EL (cell line): ENCODE measurements around the gene DIP2C.
"Not testable (repeated sequence)": the region's sequence is repeated elsewhere in the genome, so short reads cannot be mapped to it uniquely, and the experiment has no call there.

Experiments used
- DNase-seq: peaks from one replicate; pipeline ENCODE4 v3.0.0-alpha.2; 2016

Gene DIP2C

GRCh38 chr10:474406-474805, 215.1 kb downstream of the DIP2C start:
- no peak for DNase-seq

- no peak for DNase-seq
Observed at GRCh38 chr10:472241-472910, 217.1 kb downstream of the DIP2C start.

GRCh38 chr10:470339-471003, 219.0 kb downstream of the DIP2C start:
- no peak for DNase-seq

- DNase-seq, result no peak
Observed at GRCh38 chr10:469947-470338, 219.5 kb downstream of the DIP2C start.

GRCh38 chr10:459743-460142, 229.7 kb downstream of the DIP2C start:
- no peak for DNase-seq

GRCh38 chr10:458421-458851, 231.0 kb downstream of the DIP2C start:
- no peak for DNase-seq

GRCh38 chr10:456486-456885, 233.0 kb downstream of the DIP2C start:
- no peak for DNase-seq

- DNase-seq, result peak; percentile 98
Observed at GRCh38 chr10:454860-455259, 234.6 kb downstream of the DIP2C start.

GRCh38 chr10:453647-454046, 235.8 kb downstream of the DIP2C start:
- no peak for DNase-seq

- no peak for DNase-seq
Observed at GRCh38 chr10:452512-453426, 236.7 kb downstream of the DIP2C start.

GRCh38 chr10:451856-452255, 237.6 kb downstream of the DIP2C start:
- no peak for DNase-seq

GRCh38 chr10:451021-451471, 238.4 kb downstream of the DIP2C start:
- DNase-seq, result no peak

- DNase-seq, result no peak
Observed at GRCh38 chr10:450463-450862, 239.0 kb downstream of the DIP2C start.

GRCh38 chr10:449331-449730, 240.1 kb downstream of the DIP2C start:
- not testable (repeated sequence) for DNase-seq

- DNase-seq, result no peak
Observed at GRCh38 chr10:443459-443858, 246.0 kb downstream of the DIP2C start.

GRCh38 chr10:442209-442608, 247.3 kb downstream of the DIP2C start:
- DNase-seq, result no peak

- no peak for DNase-seq
Observed at GRCh38 chr10:441659-442058, 247.8 kb downstream of the DIP2C start.

GRCh38 chr10:440127-440526, 249.3 kb downstream of the DIP2C start:
- DNase-seq, result no peak

- no peak for DNase-seq
Observed at GRCh38 chr10:437698-438490, 251.6 kb downstream of the DIP2C start.

- DNase-seq, result no peak
Observed at GRCh38 chr10:436911-437665, 252.4 kb downstream of the DIP2C start.

- no peak for DNase-seq
Observed at GRCh38 chr10:436013-436697, 253.3 kb downstream of the DIP2C start.
